Measurements from ENCODE around the gene HP1BP3.

HP1BP3 gene

GRCh38 chr1:20735581-20736111 is 51.5 kb downstream of the HP1BP3 start:
- H3K27me3 ChIP-seq (ENCODE audit: insufficient read depth, low read depth) = peaks cover 11% of the 10 kb centered on the region

GRCh38 chr1:20733360-20733975 is 53.6 kb downstream of the HP1BP3 start:
- peak overlapping the region; percentile 16; the same call in 1 of the 2 replicates for H3K27ac ChIP-seq
- no peaks in the 10 kb centered on the region for H3K36me3 ChIP-seq (ENCODE audit: insufficient read depth)
- no peaks in the 10 kb centered on the region for H4K20me1 ChIP-seq (ENCODE audit: insufficient read depth)
- H3K4me1 ChIP-seq (ENCODE audit: low read depth, poor library complexity, severe bottlenecking) = peaks cover 25% of the 10 kb centered on the region
- H3K4me2 ChIP-seq = peak overlapping the region; percentile 100
- no peak overlapping the region; the same call in 1 of the 2 replicates for H3K9ac ChIP-seq
- no peak; the same call in 1 of the 2 replicates for TF ChIP-seq CTCF (conservative IDR thresholded peaks at IDR 0.05; ENCODE audit: low read depth, low read length)
- H2AFZ ChIP-seq (ENCODE audit: low read depth) = peak overlapping the region; percentile 89
- peaks cover 33% of the 10 kb centered on the region for H3K27me3 ChIP-seq (ENCODE audit: insufficient read depth, low read depth)
- no peaks in the 10 kb centered on the region for H3K79me2 ChIP-seq (ENCODE audit: insufficient read depth, low read depth)
- H3K4me3 ChIP-seq (IDR thresholded peaks at IDR 0.05; ENCODE audit: insufficient read depth, low read depth, low read length) = peak overlapping the region; percentile 34

More at GRCh38 chr1:20735581-20736111, 51.5 kb downstream of the HP1BP3 start:
- H3K4me2 ChIP-seq = no peak overlapping the region
- H3K4me1 ChIP-seq (ENCODE audit: low read depth, poor library complexity, severe bottlenecking) = peaks cover 25% of the 10 kb centered on the region
- H3K36me3 ChIP-seq (ENCODE audit: insufficient read depth) = no peaks in the 10 kb centered on the region
- no peak overlapping the region for H3K4me3 ChIP-seq (IDR thresholded peaks at IDR 0.05; ENCODE audit: insufficient read depth, low read depth, low read length)
- H4K20me1 ChIP-seq (ENCODE audit: insufficient read depth) = no peaks in the 10 kb centered on the region
- no peaks in the 10 kb centered on the region for H3K79me2 ChIP-seq (ENCODE audit: insufficient read depth, low read depth)
- H3K27ac ChIP-seq = no peak overlapping the region
- no peak for TF ChIP-seq CTCF (conservative IDR thresholded peaks at IDR 0.05; ENCODE audit: low read depth, low read length)
- no peak overlapping the region for H2AFZ ChIP-seq (ENCODE audit: low read depth)
- no peak overlapping the region for H3K9ac ChIP-seq

GRCh38 chr1:20732588-20733359 is 54.3 kb downstream of the HP1BP3 start, which contains the start of gene SH2D5:
TSS of gene SH2D5 (minus strand) at chr1:20732703. CDS start at chr1:20728044, 4,659 bp downstream.
- no peaks in the 10 kb centered on the region for H4K20me1 ChIP-seq (ENCODE audit: insufficient read depth)
- peak within 1 kb of the TSS; percentile 100 for H3K4me2 ChIP-seq
- H3K4me3 ChIP-seq (IDR thresholded peaks at IDR 0.05; ENCODE audit: insufficient read depth, low read depth, low read length) = peak within 1 kb of the TSS; percentile 63
- peaks cover 25% of the 10 kb centered on the region for H3K4me1 ChIP-seq (ENCODE audit: low read depth, poor library complexity, severe bottlenecking)
- H3K36me3 ChIP-seq (ENCODE audit: insufficient read depth) = no peaks in the 10 kb centered on the region
- H2AFZ ChIP-seq (ENCODE audit: low read depth) = peak within 1 kb of the TSS; percentile 89
- peaks cover 39% of the 10 kb centered on the region for H3K27me3 ChIP-seq (ENCODE audit: insufficient read depth, low read depth)
- no peak; the same call in 1 of the 2 replicates for TF ChIP-seq CTCF (conservative IDR thresholded peaks at IDR 0.05; ENCODE audit: low read depth, low read length)
- peak within 1 kb of the TSS; percentile 16; the same call in 1 of the 2 replicates for H3K27ac ChIP-seq
- no peaks in the 10 kb centered on the region for H3K79me2 ChIP-seq (ENCODE audit: insufficient read depth, low read depth)
- H3K9ac ChIP-seq = peak within 1 kb of the TSS; percentile 28; the same call in 1 of the 2 replicates

GRCh38 chr1:20732071-20732587 is 55.0 kb downstream of the HP1BP3 start:
- Histone ChIP-seq H3K27me3 (ENCODE audit: insufficient read depth, low read depth) (peaks cover 45% of the 10 kb centered on the region), H3K27ac (no peak overlapping the region), H3K9ac (peak overlapping the region; percentile 28; the same call in 1 of the 2 replicates), H3K36me3 (ENCODE audit: insufficient read depth) (no peaks in the 10 kb centered on the region), H3K4me2 (peak overlapping the region; percentile 100), H3K4me1 (ENCODE audit: low read depth, poor library complexity, severe bottlenecking) (peaks cover 25% of the 10 kb centered on the region), H3K79me2 (ENCODE audit: insufficient read depth, low read depth) (no peaks in the 10 kb centered on the region), H4K20me1 (ENCODE audit: insufficient read depth) (no peaks in the 10 kb centered on the region), H2AFZ (ENCODE audit: low read depth) (peak overlapping the region; percentile 89), H3K4me3 (IDR thresholded peaks at IDR 0.05; ENCODE audit: insufficient read depth, low read depth, low read length) (peak overlapping the region; percentile 20)
- no peak for TF ChIP-seq CTCF (conservative IDR thresholded peaks at IDR 0.05; ENCODE audit: low read depth, low read length)

Data from KMS-11 (cell line).